Measurements from ENCODE around the gene MYZAP. TPM values are rescaled to one million over a fixed set of nuclear protein-coding genes. Genes with fewer than 3 reads are reported as not detected.

MYZAP gene
- polyA plus RNA-seq, 1 experiment = not detected

DNA sequence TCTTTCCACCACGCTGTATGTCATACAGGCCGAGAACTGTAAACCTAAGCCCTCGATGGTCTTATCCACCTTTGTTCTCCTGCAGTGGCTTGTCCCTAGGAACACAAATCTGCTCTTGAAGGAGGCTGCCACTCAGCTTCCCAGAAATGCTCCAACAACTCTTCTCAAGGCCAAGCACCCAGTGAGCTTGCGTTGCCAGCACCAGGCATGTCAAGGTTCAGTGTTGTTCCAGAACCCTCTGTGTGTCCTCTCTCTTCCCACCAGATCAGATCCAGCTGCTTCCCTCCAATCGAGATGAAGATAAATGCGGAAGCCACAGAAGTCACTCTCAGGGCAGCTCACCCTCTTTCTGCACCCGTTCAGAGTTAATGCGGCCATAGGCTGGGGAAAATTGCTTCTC, 11.3 kb upstream of the MYZAP start:
- TF ChIP-seq CTCF (IDR thresholded peaks at IDR 0.05; ENCODE audit: low read depth, low read length) = no peak
- Histone ChIP-seq H3K27ac (ENCODE audit: low read depth, low read length) (no peak overlapping the region), H3K27me3 (ENCODE audit: control insufficient read depth, insufficient read depth, low read length) (peaks cover 20% of the 10 kb centered on the region), H3K4me3 (ENCODE audit: low read depth, low read length) (no peak overlapping the region), H3K9me3 (ENCODE audit: control insufficient read depth, insufficient read depth, low read length) (peaks cover 9% of the 10 kb centered on the region; the same call in 1 of the 2 replicates)
- no peak for DNase-seq (ENCODE audit: low read depth, low spot score)
- ChIA-PET CTCF (interaction anchor here (1.2 kb wide), 1 partner anchor 20 kb away, joined by 3 read pairs; no protein-coding TSS in a partner anchor), POLR2A (no interaction called here)

GRCh38 chr15:57580866-57581265, 10.8 kb upstream of the MYZAP start:
- DNase-seq (ENCODE audit: low read depth, low spot score) = no peak
- TF ChIP-seq CTCF (IDR thresholded peaks at IDR 0.05; ENCODE audit: low read depth, low read length) = no peak
- POLR2A ChIA-PET = no interaction called here
- H3K27ac ChIP-seq (ENCODE audit: low read depth, low read length) = no peak overlapping the region
- H3K4me3 ChIP-seq (ENCODE audit: low read depth, low read length) = no peak overlapping the region
- CTCF ChIA-PET = no interaction called here
- peaks cover 20% of the 10 kb centered on the region for H3K27me3 ChIP-seq (ENCODE audit: control insufficient read depth, insufficient read depth, low read length)
- peaks cover 9% of the 10 kb centered on the region; the same call in 1 of the 2 replicates for H3K9me3 ChIP-seq (ENCODE audit: control insufficient read depth, insufficient read depth, low read length)

DNA sequence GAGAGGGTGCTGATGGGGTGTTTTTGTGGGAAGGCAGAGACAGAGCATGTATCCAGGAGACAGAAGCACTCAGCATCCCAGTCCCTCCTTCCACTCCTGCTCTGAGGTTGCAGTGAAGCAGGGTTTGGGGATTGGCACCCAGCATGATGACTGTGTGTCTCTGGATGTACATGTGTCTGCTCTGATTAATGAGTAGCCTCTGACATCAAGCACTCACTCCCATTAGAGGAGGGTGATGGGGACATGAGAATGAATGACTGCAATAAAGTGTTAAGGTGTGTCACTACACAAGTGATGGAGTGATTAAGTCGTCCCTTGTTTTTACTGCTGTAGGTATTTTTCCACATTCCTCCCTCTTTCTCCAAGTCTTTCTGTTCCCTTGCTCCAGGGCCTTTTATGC, 9.6 kb upstream of the MYZAP start:
- peaks cover 9% of the 10 kb centered on the region; the same call in 1 of the 2 replicates for H3K9me3 ChIP-seq (ENCODE audit: control insufficient read depth, insufficient read depth, low read length)
- no peak for DNase-seq (ENCODE audit: low read depth, low spot score)
- H3K4me3 ChIP-seq (ENCODE audit: low read depth, low read length) = no peak overlapping the region
- no peak for TF ChIP-seq CTCF (IDR thresholded peaks at IDR 0.05; ENCODE audit: low read depth, low read length)
- no peak overlapping the region for H3K27ac ChIP-seq (ENCODE audit: low read depth, low read length)
- CTCF ChIA-PET = no interaction called here
- POLR2A ChIA-PET = no interaction called here
- peaks cover 20% of the 10 kb centered on the region for H3K27me3 ChIP-seq (ENCODE audit: control insufficient read depth, insufficient read depth, low read length)

DNA sequence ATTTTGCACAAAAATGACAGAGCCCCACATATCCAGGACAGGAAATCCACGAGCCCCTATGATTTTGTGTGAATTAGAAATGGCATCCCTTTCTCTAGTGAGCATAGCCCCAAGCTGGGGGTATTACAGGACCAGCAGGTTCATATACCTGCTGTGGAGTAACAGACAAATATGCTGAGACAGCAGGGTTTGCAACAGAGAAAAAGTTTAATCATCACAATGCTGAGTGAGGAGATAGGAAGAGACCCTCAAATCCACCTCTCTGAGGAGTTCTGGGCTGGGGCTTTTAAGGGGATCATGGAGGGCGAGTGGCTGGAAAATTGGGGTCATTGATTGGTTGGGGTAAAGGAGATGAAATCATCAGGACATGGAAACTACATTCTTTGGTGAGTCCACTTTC, 8.4 kb upstream of the MYZAP start:
- ChIA-PET CTCF (no interaction called here), POLR2A (no interaction called here)
- peaks cover 9% of the 10 kb centered on the region; the same call in 1 of the 2 replicates for H3K9me3 ChIP-seq (ENCODE audit: control insufficient read depth, insufficient read depth, low read length)
- no peak overlapping the region for H3K4me3 ChIP-seq (ENCODE audit: low read depth, low read length)
- no peak overlapping the region for H3K27ac ChIP-seq (ENCODE audit: low read depth, low read length)
- no peak for TF ChIP-seq CTCF (IDR thresholded peaks at IDR 0.05; ENCODE audit: low read depth, low read length)
- no peak for DNase-seq (ENCODE audit: low read depth, low spot score)
- H3K27me3 ChIP-seq (ENCODE audit: control insufficient read depth, insufficient read depth, low read length) = peaks cover 23% of the 10 kb centered on the region

- Histone ChIP-seq H3K27me3 (ENCODE audit: control insufficient read depth, insufficient read depth, low read length) (peaks cover 24% of the 10 kb centered on the region), H3K27ac (ENCODE audit: low read depth, low read length) (no peak overlapping the region), H3K4me3 (ENCODE audit: low read depth, low read length) (no peak overlapping the region), H3K9me3 (ENCODE audit: control insufficient read depth, insufficient read depth, low read length) (peaks cover 9% of the 10 kb centered on the region; the same call in 1 of the 2 replicates)
- TF ChIP-seq CTCF (IDR thresholded peaks at IDR 0.05; ENCODE audit: low read depth, low read length) = no peak
- CTCF ChIA-PET = no interaction called here
- POLR2A ChIA-PET = no interaction called here
- DNase-seq (ENCODE audit: low read depth, low spot score) = no peak
These were observed 8.0 kb upstream of the MYZAP start for GRCh38 chr15:57583720-57584119.

Measured in AG04450 (cell line).